Heart left ventricle (tissue), 13 donors: Measurements from ENCODE around the gene SLC9B2.

Source experiments
- CTCF ChIP-seq, 12 donors: fragments of 200-600 bp; sonication (generic) in 4 of 12; IDR thresholded peaks; one replicate each; pipeline versions ENCODE4 v1.5.0 to v1.8.0; 2018 to 2022; ENCODE audit warnings: antibody characterized with exemption in 12 of 12, mild to moderate bottlenecking in 5 of 12
- POLR2A ChIP-seq, 2 donors: fragments of 450-650 bp; IDR thresholded peaks; one replicate each; pipeline ENCODE4 v1.6.1; 2017; ENCODE audit warnings: antibody characterized with exemption in 2 of 2, mild to moderate bottlenecking in 2 of 2, moderate library complexity in 2 of 2
- donor health status: ischemic (EF 13 %, LVEDD 7.1; RV severe dilation, severe dysfunction).
- donor health status: DM: no; HTN: yes; CAD: no.
- donor health status: DM: no; HTN: no; CAD: no.
- donor health status: ischemic (EF 25% LVEDD 6.9; RV normal size, moderate dysfunction).
- donor health status: ischemic (EF 25% LVEDD 5.7; RV mildly dilated, moderate dysfunction).
- donor health status: ischemic (EF 35%, LVEDD 5.7; RV mildly dilated, moderate dysfunction).
- donor health status: nonischemic (EF 11% LVEDD 7.7; RV severe dilation, severe dysfunction).
- donor health status: DM: yes; HTN: yes; CAD: no.
- donor health status: PGD.
- donor health status: ischemic (EF 29% LVEDD 5.4; RV normal size, mild dysfunction).
- donor health status: nonischemic (EF 23%, LVEDD 6.1; RV moderate dilation, normal function).

DNA sequence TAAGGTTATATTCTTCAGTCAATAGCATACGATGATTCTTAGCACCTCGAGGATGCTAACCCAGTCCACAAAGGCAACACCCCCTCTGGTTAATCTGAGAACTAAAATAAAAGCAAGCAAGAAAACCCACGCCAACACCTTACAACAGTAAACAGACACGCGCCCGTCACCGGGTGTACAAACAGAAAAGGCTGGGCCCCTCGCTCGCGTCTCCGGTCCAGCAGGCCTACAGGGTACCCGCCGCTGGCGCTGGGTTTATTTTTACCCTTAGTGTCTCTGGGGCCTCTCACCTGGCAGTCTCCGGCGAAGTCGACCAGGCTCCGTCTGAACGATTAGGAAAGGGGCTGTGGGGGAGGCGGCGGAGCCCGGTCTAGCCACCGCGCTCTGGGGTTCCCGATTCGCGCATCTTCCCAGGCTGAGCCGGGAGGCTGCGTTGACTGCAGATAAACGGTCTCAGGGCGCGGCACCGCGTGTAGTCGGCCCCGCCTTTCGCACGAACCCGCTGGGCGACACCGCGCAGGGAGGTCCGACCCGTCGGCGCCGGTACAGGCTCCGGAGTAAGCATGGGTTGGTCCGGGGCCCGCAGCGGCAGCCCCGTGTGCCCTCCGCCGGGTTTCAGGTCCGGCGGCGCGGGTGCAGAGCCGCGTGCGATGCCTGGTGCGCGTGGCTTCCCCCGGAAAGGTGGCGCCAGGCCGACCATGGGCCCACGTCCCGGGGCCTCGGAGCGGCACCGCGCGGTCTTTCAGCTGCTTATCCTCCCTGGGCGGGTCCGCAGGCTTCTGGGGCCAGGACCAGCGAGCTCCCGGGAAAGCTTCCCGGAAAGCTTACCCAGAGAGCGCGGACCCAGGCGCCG lies 441 bp downstream of the SLC9B2 start:
- peak in 2 of 12 donors; percentile 5 to 7 for TF ChIP-seq CTCF (IDR thresholded peaks at IDR 0.05)
- peak in 1 of 2 donors; percentile 25 for TF ChIP-seq POLR2A (IDR thresholded peaks at IDR 0.05)
